A172 (cell line): ENCODE results near the gene TTLL5. TPM values are rescaled to one million over a fixed set of nuclear protein-coding genes. Genes with fewer than 3 reads are reported as not detected.
A peak's percentile ranks its signal among the peaks of the same experiment; 100 is the strongest.

Source experiments
- DNase-seq: peaks from one replicate; pipeline ENCODE4 v3.0.0-alpha.2; 2015; ENCODE audit warnings: low spot score
- total RNA-seq: library from RNA; depleted of rRNA; stranded (reverse); fragments of >200 nt; shearing (Covaris generic); gene quantifications from 2 replicates; pipeline ENCODE4 v1.2.3, GENCODE V29; 2014

Gene TTLL5
- total RNA-seq, 1 experiment from 2014 or later: 16.8 TPM

DNA sequence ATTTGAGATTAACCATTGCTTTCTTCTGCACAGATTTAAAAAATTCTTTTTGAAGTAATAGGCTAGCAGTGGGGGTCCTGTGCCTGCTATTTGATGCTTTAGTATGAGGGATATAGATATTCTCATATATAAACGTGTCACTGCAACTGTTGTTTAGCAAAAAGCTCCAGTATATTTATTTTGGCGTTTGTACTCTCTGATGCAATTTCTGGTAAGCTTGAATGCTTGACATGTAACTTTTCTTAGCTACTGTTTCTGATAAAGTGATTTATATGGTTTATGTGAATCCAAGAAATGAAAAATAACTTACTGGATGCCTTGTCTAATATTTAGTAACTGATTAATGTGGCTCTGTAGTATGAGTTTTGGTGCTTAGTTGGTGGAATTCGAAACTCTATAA is 77.1 kb downstream of the TTLL5 start:
- no peak for DNase-seq

DNA sequence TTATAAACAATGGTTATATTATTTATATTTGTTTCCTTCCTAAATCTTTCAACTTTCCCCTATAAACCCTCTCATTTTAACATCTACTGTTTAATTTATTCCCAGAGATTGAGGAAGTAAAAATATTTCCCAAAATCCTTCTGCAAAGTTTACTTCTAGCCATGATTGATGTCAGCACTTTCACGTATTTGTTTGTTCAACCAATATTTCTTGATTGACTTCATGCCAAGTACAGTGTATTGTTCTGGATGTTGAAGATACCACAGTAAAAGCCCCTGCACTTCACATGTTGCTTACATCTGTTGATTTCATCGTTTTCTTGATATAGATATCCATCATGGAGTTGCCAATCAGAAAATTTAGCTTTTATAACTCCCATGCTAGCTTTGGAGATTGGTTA is 81.8 kb downstream of the TTLL5 start:
- no peak for DNase-seq

DNA sequence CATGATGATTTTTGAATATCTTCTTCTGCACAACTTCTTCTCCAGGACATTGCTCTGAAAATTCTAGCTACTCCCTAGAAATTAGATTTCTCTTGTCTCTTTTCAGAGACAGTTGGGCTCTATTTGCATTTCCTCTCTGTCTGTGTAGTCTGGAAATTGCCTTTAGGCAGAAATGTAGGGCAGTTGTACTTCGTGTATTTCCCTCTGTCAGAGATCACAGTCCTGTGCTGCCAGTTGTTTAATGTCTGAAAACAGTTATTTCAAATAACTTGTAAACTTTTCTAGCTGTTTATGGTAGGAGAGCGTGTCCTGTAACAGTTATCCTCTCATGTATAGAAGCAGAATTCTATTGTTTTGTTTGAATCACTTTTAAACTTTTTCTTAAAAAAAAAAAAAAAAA is 86.9 kb downstream of the TTLL5 start:
- no peak for DNase-seq

DNA sequence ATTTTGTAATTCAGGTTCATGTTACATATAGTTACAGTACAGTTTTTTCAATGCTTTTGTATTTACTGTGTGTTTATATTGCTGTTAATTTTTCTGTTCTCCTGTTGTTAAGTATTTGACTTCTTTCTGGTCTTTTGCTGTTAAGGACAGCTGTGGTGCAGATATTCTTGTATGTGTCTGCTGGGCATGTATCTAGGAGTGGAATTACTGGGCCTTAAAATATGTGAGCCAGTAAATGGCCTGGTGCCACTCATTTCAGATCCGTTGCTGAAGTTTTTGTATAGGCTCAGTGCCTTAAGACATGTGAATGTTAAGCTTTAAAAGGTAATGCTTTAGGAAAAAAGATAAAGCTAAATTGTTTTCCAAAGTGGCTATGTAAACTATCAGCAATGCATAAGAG is 87.3 kb downstream of the TTLL5 start:
- no peak for DNase-seq

DNA sequence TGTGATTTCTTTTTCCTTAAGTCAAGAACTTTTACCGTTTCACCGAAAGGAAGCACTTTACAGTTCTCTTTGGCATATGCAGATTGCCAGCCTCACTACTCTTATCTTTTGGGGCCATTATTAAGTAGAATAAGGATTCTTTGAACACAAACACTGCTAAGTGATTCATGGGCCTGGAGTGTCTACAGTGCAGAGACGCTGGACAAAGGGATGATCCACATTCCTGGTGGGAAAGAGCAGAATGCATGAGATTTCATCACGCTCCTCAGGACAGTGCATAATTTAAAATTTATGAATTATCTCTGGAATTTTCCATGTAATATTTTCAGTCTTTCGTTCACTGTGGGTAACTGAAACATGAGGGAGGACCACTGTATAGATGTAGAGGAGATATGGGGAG is 90.2 kb downstream of the TTLL5 start:
- DNase-seq: no peak

DNA sequence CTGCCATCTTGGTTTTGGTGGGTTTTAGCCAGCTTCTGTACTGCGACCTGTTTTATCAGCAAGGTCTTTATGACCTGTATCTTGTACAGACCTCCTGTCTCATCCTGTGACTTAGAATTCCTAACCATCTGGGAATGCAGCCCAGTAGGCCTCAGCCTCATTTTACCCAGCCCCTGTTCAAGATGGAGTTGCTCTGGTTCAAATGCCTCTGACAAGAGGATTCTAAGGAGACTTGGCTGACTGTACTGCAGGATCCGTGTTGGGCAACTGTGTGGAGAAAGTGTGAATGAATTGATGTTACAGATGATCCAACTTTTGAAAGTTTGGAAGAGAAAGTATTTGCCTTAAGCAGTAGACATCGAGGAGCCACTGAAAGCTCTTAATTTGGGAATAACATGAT is 91.0 kb downstream of the TTLL5 start:
- DNase-seq: no peak

DNA sequence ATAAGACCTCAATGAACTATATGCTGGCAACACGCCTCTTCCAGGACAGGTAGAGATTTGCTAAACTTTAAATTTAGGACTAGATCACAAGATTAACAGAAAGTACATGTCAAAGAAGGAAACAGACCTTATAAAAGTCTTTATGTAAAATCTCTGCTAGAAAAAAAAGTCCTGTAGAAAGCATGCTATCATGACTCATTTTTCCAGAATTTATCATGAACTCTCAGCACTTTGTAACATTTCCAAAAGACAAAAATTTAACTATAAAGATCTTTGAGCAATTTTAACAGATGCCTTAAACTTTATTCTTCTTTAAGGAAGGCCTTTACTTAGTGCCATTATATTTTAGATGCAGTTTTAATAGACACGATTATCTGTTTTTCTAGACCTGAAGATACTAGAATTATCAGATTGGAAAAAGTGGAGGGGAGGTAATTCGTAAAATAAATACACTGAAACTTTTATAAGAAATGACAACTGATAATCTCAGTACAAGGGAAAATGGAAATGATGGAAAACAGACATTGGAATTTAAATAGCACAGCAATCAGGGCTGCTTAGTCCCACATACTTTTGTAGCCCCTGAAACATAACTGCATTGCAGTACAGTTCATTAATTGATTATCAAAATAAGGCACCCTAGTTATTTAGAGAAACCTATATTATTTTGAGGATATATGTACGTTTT is 92.0 kb downstream of the TTLL5 start:
- DNase-seq: no peak

DNA sequence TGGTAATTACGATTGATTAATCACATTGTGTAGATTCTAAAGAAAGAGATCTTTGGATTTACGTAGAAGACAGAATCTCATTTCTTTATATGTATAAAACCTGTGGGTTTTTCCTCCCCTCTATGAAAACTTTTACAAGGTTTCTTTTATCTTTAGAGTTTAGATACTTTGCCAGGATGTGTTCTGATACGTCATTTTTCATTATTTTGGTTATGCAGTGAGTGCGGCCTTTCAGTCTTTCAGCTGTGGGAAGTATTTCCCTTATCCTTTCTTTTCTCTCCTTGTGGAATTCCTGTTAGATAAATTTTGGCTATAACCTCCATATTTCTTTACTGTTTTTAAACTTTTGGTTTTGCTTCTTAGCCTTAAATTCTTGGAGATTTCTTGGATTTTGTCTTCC is 92.7 kb downstream of the TTLL5 start:
- DNase-seq: no peak

DNA sequence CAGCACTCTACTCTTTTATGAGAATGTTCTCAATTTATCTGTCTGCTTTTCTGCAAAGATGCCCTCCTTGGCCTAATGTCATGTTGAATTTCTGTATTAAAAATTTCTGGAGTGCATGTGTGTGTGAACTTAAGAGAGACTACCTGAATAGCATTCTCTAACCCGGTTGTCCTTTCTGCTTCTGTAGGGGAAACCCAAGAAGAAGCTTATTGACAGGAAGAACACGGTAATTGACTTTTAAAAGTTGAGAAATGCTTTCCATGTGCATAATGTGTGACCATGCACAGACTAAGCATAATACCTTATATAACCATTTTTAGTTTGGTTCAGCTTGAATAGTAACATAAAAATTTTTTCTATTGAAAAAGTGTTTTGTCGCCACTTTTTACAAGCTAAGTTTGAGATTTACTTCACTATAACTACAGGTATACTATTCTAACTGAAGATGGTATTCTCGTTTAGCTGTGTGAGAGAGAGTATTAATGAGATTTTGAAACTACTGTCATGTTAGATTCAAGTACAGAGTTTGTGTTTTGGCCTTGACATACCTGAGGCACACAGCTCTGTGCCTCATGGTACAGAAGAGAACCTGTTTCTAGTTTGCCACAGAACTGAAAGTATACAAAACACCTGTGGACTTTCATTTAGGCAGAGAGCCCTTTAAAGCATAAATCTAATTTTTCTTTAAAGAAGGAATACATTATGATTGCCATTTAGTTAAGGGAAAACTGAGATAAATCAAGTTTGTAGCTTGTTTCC is 96.8 kb downstream of the TTLL5 start:
- DNase-seq: no peak

DNA sequence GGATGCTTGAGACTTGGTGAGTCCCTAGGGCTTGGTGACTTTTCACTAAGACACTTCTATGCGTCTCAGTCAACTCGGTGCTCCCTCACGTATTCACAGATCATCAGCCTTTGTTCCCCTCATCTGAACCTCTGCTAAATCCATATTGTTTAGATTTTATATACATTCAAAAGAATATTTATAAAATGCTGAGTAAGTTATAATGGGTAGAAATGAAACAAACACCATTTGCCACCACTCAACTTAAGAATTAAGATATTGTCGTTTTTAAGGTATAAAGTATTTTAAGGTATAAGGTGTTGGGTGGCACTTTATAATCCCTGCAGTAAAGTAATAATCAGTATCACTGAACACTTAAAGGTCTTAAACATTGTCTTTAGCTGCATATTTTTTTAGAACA is 103.0 kb downstream of the TTLL5 start:
- no peak for DNase-seq

DNA sequence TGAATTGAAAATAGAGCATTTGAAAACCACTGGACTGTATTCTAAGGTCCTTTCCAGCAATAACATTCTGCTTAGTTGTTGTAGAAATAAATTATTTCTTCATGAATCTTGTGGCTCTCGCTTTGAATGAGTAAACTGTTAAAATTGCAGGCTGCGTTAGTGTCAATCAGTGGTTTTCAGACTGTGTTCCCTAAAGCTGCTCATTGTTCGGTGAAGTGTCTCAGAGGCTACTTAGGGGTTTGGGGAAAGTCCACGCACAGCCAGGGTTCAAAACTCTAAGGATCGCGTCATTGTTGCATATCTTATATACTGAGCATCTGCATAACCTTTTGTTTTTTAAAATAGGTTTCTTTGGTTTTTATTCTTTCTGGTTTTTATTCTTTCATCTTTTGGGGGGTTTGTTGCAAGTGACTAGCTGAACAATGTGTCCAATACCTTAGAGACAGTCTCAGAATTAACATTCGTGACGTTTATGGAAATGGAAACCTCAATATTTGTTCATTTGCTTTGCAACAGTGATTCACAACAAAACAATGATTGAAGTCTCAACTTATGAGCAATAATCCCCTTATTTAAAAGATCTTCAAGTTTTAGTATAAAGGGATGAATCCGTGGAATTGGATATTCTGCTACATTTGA is 108.1 kb downstream of the TTLL5 start:
- no peak for DNase-seq

DNA sequence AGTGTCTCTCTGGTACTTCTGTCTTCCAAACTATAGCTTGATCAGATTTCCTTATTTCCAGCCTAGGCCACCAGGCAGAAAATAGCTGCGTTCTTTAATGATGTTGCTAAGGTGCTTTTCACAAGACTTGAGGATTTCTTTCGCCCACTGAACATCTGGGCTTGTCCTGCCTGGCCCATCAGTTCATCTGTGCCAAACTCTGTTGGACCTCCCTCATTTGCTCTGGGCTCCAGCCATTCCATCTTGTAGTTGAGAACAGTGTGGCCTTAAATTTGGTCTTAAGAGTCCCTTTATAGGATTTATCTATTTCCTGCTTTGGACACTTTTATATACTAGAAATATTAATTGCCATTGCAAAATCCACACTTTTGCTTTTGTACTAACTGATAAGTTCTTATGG is 109.6 kb downstream of the TTLL5 start:
- no peak for DNase-seq

DNA sequence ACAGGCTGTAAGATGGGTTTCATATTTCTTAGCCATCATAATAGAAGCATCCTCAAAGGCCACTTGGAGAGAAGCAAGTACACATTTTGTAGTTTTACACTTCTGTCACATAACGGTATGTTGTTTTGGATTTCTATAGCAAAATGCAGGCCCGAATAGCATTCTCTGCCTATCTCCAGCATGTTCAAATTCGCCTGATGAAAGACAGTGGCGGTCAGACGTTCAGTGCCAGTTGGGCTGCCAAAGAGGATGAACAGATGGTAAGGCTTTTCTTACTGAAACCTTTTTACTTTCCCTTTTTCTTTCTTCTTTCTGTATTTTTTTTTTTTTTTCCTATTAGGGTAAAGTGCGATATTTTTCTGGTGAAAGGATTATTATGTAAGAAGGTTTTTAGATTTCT is 110.5 kb downstream of the TTLL5 start:
- DNase-seq: no peak

DNA sequence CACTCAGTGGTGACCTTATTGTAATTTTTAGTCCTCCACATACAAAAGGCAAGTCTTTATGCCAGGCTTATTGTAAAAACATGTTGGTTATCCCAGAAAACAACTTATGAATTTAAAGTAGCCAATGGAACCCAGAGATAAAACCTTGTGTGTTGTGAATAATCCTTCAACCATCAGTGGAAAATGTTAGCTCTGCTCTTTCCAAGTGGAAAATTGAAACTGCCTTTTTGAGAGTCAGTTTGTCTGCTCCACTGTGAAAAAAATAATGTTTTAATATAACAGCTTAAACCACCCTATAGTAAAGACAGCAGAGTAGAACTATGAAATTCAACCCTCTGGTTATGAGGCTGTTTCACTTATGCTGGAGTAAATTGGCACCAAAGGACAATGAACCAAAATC is 112.0 kb downstream of the TTLL5 start:
- no peak for DNase-seq

DNA sequence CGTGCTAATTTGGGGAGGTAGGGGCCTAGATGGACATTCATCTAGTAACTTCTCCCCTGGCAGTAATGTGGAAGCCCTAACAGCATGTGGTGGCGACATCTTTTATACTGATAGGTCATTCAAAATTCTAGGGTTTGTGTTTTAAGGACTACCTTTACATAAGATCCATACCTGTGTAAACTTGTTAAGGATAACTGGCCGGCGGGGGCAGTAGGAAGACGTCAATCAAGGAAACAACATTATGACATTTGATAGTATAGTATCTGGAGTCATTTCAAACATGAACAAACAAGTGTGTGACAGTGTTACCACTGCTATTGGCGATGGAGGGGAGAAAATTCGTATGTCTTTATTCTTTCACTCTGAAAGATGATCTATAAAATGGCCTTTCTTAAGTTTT is 120.0 kb downstream of the TTLL5 start:
- DNase-seq: no peak

DNA sequence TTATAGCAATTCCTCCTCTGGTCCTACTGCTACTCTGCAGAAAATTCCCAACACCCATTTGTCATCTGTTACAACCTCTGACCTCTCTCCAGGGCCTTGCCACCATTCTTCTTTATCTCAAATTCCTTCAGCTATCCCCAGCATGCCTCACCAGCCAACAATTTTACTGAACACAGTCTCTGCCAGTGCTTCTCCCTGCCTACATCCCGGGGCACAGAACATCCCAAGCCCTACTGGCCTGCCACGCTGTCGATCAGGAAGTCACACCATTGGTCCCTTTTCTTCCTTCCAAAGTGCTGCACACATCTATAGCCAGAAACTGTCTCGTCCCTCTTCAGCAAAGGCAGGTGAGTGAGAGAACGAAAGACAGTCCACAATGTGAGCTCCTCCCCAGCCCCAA is 122.1 kb downstream of the TTLL5 start:
- DNase-seq: no peak

DNA sequence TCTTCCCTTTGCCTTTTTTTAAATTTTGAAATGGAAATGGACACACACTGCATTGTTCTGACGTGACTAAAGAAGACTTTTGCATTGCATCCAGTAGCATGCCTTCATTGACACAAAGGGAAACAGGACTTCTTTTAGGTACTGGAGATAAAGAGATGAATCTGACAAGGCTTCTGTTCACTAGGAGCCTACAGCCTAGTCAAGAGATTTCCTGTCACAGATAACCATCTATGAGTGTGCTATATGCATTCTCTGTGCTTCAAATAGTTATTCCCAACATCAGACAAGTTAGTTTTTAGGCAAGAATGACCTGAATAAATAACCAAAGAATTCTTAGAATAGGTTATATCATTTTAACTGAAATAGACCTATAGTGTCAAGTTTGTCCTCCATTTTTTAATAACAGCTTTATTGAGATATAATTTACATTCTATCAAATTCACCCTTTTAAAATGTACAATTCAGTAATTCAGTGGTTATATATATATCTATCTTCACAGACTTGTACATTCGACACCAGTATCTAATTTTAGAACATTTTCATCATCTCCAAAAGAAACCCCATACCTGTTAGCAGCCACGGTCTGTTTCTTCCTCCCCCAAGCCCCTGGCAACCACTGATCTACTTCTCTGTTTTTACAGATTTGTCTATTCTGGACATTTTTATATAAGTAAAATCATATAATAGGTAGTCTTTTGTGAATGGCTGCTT is 122.7 kb downstream of the TTLL5 start:
- DNase-seq: no peak

DNA sequence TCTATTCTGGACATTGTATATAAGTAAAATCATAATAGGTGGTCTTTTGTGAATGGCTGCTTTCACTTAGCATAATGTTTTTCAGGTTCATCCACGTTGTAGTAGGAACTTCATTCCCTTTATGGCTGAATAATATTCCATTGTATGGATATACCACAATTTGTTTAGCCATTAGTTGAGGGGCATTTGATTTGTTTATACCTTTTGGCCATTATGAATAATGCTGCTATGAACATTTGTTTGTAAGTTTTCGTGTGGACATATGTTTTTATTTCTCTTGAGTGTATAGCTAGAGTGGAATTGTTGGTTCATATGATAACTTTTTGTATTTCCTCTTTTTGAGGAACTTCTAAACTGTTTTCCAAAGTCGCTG is 123.3 kb downstream of the TTLL5 start:
- DNase-seq: no peak

DNA sequence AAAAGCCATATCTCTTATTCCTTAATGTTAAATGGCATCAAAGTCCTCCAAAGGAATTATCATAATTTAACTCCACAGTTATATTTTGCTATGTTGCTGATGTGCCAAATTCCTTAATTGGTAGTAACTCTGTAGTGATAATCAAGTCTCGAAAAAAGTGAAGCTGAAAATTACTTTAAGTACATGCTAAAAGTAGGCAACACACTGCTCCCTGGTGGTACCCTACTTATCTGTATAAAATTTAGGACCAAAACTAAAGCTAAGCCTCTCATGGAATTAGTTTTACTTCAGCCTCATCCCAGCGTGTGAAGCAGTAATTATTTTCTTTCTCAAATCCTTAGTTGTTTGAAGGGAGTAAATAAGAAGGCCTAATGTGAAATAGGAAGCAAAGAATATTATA is 132.8 kb downstream of the TTLL5 start:
- no peak for DNase-seq

DNA sequence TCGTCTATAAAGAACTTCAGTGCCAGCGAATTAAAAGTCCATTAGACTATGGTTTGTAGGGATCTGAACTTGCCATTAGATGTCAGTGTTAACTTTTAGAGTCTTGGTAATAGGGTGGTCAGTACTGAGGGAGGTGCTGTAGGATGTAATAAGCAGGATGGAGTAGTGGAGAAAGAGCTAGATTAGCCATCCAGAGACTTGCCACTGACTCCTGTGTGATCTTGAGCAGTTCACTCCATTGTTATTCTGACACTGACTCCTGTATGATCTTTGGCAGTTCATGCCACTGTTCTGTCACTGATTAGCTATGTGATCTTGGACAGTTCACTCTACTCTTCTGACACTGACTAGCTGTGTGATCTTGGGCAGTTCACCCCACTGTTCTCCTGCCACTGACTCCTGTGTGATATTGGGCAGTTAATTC is 133.6 kb downstream of the TTLL5 start:
- peak; percentile 11 for DNase-seq

DNA sequence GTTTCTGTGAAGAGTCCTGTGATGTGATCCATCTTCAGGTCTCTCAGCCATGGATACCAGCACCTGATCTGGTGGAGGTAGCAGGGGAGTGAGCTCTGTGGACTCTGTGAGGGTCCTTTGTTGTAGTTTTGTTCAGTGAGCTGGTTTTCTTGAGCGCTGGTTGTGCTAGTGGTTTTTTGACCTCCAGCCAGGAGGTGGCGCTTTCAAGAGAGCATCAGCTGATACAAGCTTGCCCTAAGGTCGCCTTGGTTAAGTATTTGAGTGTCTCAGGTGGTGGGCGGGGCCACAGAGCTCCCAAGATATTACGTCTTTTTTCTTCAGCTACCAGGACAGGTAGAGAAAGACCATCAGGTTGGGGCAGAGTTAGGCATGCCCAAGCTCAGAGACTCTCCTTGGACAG is 139.7 kb downstream of the TTLL5 start:
- no peak for DNase-seq

DNA sequence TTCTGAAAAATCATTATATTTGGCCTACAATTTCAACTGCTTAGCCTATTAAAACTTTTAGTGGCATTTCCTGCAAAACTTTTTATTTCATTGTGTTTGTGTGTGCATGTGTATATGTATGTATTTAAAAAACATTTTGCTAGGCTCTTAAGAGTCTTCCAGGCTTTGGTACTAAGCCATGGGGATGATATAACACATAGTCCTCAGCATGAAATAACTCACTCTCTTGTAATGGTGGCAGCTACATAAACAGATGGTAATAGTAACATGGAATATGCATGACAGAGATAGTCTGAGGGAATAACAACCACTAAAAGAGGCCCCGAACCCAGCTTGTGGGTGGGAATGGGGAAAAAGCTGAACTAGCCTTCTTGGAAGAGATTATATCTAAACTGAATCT is 141.4 kb downstream of the TTLL5 start:
- DNase-seq: no peak

DNA sequence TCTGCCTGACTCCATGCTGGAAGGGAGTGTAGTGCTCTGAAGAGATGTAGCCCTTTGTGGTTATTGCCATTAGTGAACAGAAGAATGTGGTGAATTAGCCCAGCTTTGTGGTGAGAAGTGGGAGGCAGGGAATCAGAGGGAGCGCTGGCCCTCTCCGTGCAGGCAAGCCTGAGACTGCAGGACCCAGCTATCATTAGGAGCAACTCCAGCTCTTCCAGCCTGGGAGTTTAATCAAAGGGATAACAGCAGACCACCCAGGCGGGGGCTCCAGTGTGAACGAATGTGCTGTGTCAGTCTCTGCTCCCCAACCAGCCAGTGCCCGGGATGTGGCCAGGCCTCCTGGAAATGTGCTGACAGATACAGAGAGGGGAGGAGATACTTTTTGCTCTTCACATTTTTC is 142.7 kb downstream of the TTLL5 start:
- no peak for DNase-seq
